Lung (tissue), 12 donors: ENCODE results near the gene CYRIA. TPM values are rescaled to one million over a fixed set of nuclear protein-coding genes. Genes with fewer than 3 reads are reported as not detected.

ENCODE experiments used
- ATAC-seq: fragments of 200-7000 bp; cut with Tn5 transposase; one replicate; pipeline ENCODE4 v1.9.1; 2020; ENCODE audit warnings: moderate number of reproducible peaks; ENCODE audit not compliant: insufficient read depth, low FRiP score
- DNase-seq, 3 donors: peaks; one replicate each; pipeline ENCODE4 v3.0.0-alpha.2; 2013 to 2017
- H3K27ac ChIP-seq, 2 donors: one replicate each; pipeline ENCODE4 v1.5.1; 2013; ENCODE audit warnings: mild to moderate bottlenecking in 2 of 2, moderate library complexity in 2 of 2, control low read depth in 1 of 2, inconsistent platforms in 1 of 2, low read depth in 1 of 2, low read length in 1 of 2
- H3K27me3 ChIP-seq, 3 donors: one replicate each; pipeline ENCODE4 v1.5.1; 2013; ENCODE audit warnings: low read length in 2 of 3; ENCODE audit not compliant: control insufficient read depth in 3 of 3, insufficient read depth in 3 of 3
- H3K36me3 ChIP-seq, 4 donors: one replicate each; pipeline ENCODE4 v1.5.1; 2013; ENCODE audit warnings: low read length in 4 of 4, mild to moderate bottlenecking in 1 of 4, moderate library complexity in 1 of 4; ENCODE audit not compliant: control insufficient read depth in 4 of 4, insufficient read depth in 4 of 4
- H3K4me1 ChIP-seq, 5 donors: one replicate each; pipeline ENCODE4 v1.5.1; 2013; ENCODE audit warnings: low read length in 5 of 5, mild to moderate bottlenecking in 2 of 5, moderate library complexity in 1 of 5; ENCODE audit not compliant: control insufficient read depth in 5 of 5, insufficient read depth in 5 of 5
- H3K4me3 ChIP-seq: one replicate; pipeline ENCODE4 v1.5.1; 2013; ENCODE audit warnings: mild to moderate bottlenecking, control low read depth, moderate library complexity
- H3K9ac ChIP-seq, 2 donors: one replicate each; pipeline ENCODE4 v1.5.1; 2013; ENCODE audit warnings: low read length in 2 of 2, control low read depth in 1 of 2; ENCODE audit not compliant: insufficient read depth in 1 of 2
- H3K9me3 ChIP-seq, 4 donors: one replicate each; pipeline ENCODE4 v1.5.1; 2013; ENCODE audit warnings: low read length in 3 of 4, mild to moderate bottlenecking in 1 of 4, moderate library complexity in 1 of 4; ENCODE audit not compliant: control insufficient read depth in 4 of 4, insufficient read depth in 3 of 4
- CTCF ChIP-seq: IDR thresholded peaks from 2 replicates; pipeline ENCODE4 v1.5.1; 2012; ENCODE audit warnings: mild to moderate bottlenecking; ENCODE audit errors: control extremely low read depth, extremely low read depth
- WGBS, 2 donors: extraction: QIAGEN DNeasy Blood & Tissue Kit; methylation state at CpG; one replicate each; pipeline ENCODE4 v1.1.7; 2013; 5-methylcytosine and 5-hydroxymethylcytosine counted together
- polyA plus RNA-seq, 2 donors: library from polyadenylated mRNA; stranded (reverse); fragments of 200-250 nt; gene quantifications; one replicate each; pipeline ENCODE4 v1.2.1, GENCODE V29; 2013
- total RNA-seq, 2 donors: library from RNA; depleted of rRNA in 1 of 2; stranded (reverse); fragments of >200 nt in 1 of 2; gene quantifications; one replicate each; pipeline ENCODE4 v1.2.1, GENCODE V29; 2014 to 2021
- donor health status: control.
- donor health status: control.
- donor health status: Bipolar disorder and iron deficiency.
- donor health status: healthy.
- donor health status: DM: yes; HTN: yes; CAD: no.

CYRIA gene
- total and polyA plus RNA-seq, 4 donors = 4.3 to 23.6 (median 16.6) TPM

- Histone ChIP-seq H3K4me1 (no peaks in the 10 kb centered on the region), H3K9me3 (no peaks in the 10 kb centered on the region), H3K27me3 (no peaks in the 10 kb centered on the region), H3K27ac (no peak overlapping the region), H3K9ac (no peak overlapping the region), H3K4me3 (no peak overlapping the region), H3K36me3 (no peaks in the 10 kb centered on the region)
- WGBS, 2 donors = 95 to 98% methylated on average over 2 of the region's 2 CpGs
- TF ChIP-seq CTCF = no peak
- no peak for DNase-seq
- no peak for ATAC-seq
These were observed 42.5 kb upstream of the CYRIA start for GRCh38 chr2:16708173-16708572.

- Histone ChIP-seq H3K4me1 (no peaks in the 10 kb centered on the region), H3K36me3 (no peaks in the 10 kb centered on the region), H3K27ac (no peak overlapping the region), H3K27me3 (no peaks in the 10 kb centered on the region), H3K9ac (no peak overlapping the region), H3K4me3 (no peak overlapping the region), H3K9me3 (no peaks in the 10 kb centered on the region)
- no peak for TF ChIP-seq CTCF
- ATAC-seq (no peak), DNase-seq (no peak)
- 84 to 88% methylated on average over 5 of the region's 5 CpGs for WGBS, 2 donors
These were observed 41.5 kb upstream of the CYRIA start for GRCh38 chr2:16707014-16707623.

- WGBS, 2 donors = 66 to 70% methylated on average over 11 of the region's 11 CpGs
- Histone ChIP-seq H3K9ac (no peak overlapping the region), H3K36me3 (no peaks in the 10 kb centered on the region), H3K9me3 (peaks cover 0 to 4% (median 0%) of the 10 kb centered on the region in 4 donors), H3K27ac (no peak overlapping the region), H3K4me3 (no peak overlapping the region), H3K27me3 (no peaks in the 10 kb centered on the region), H3K4me1 (no peaks in the 10 kb centered on the region)
- DNase-seq (no peak), ATAC-seq (no peak)
- TF ChIP-seq CTCF = no peak
These were observed 35.1 kb upstream of the CYRIA start for GRCh38 chr2:16700551-16701259.
